T-helper 2 cell (primary cell): ENCODE data around the gene CXXC5.

Source experiments
- DNase-seq, 5 experiments: peaks; one replicate each; pipeline versions ENCODE4 v3.0.0 to v3.0.0-alpha.2; 2012 to 2022

The CXXC5 gene

DNA sequence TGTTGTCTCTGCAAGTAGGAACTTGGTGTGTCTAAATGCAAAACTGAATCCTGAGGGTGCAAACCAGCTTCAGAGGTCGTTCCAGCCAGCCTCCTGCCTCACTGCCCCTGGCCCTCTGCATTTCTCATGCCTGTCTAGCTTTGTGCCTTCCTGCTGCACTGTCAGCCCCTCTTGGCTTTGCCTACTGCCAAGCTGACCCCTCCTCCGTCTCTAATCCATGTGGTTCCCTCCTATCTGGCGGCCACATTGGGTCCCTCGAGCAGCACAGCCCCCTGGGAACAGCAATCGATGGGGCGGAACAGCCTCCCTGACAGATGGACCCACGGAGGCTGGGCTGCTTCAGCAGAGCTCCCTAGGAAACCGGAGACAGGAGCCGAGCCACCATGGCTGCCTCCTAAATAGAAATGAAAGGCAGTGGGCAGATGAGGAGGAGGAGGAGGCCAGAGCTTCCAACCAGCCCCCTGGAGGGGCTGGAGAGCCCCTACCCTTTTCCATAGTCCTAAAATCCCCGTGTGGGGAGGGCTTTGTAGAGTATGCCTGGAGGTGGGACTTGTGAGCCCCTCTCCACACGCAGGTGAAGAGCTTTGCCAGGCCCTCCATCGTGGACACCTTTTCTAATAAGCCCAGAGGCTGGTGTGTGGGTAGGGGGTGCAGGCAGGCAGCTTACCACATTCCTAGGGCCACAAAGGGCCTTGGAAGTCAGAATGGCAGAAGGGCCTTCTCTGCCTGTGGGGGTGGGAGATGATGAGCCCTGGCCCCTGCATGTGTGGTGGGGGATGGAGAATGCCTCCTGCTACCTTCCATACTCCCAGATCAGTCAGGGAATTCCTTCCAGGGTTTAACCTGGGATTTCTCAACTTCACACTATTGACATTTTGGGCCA lies 9.2 kb upstream of the CXXC5 start:
- no peak for DNase-seq

DNA sequence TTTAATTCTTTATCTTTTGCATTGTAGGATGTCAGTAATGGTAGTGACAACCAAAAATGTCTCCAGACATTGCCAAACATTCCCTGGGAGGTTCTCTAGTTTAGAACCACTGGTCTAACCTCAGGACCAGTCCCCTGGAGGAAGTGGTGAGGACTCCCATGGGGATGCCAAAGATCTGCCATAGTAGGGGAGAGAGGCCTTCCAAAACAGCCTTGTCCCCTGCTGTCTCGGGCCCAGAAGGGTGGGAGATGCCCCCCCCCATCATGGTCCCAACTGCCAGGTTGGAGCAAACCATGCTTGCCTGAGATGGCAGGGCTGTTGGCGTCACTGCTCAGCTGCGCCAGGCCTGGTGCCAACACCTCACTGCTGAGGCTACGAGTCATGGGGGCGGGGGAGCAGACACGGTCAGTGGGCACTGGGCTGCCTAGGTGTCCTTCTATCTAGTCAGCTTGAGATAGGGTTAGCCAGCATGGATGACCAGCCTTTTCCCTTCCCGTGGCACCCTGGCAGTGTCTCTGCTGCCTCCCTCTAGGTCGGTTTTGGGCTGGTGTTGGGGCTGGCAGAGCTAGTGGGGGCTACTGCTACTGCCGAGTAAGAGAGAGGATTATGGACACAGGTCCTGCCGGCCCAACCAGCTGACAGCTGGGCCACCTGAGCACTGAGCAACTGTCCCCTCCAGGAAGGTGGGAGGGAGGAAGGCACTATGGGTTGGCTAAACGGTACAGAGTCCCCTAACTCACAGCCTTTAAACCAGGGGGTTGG lies 8.3 kb upstream of the CXXC5 start:
- no peak for DNase-seq

- no peak for DNase-seq
Observed at GRCh38 chr5:139640421-139641115, 7.6 kb upstream of the CXXC5 start.

DNA sequence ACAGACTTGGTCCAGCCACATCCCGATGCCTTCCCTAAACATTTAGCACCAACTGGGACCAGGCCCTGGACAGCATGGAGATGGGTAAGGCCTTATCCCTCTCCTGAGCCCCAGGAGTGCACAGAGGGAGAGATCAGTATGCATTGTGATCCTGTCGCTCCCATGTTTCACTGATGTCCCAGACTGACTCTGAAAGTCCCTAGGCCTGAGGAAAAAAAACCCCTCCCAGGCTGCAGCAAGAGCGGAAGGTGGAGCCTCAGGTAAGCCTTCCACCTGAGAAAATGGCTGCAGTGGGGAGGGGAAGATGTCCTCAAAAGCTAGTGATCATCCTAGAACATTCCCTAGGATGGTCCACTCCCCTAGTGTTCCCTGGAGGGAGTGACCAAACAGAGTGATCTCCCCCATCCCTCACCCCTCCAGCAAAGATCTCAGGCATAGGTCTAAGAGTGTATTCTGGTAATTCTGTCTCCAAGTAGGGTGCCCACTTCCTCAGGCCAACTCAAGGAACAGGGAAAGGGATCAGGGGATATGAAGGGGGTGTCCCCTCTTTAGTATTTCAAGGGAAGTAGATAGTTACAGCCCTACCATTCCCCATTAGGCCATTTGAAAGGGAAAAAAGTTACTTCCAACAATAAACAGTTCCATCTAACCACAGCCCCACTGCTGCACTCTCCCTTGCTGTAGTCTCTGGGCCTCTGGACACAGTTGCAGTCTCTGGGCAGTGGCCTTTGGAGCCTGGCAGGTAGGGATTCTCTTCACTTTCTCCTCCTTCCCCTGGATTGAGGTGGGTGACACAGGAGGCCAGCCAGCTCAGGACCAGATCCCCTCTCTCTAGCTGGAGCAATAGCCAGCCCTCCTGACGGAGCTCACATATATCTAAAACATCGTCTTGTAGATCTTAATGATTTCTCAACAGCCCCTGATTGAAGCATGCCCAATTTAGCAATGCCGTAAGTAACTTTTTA lies 6.8 kb upstream of the CXXC5 start:
- DNase-seq, result no peak

DNA sequence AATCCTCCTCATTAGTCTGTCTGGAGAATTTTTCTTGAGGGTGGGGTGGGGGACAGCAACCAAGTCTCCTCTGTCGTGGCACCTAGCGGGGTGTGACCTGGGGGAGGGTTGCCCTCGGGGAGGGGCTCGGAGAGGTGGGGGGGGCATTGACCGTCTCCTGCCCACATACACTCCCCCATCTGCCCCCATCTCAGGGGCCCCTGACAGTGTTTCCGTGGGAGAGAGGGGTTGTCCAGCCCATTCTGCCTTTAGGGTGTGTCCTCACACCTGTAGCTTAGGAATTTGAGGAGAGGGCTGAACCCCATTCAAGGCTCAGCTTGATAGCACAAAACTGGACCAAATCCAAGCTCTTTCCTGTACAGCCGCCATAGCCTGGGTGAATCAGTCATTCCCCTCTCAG lies 5.9 kb upstream of the CXXC5 start:
- no peak for DNase-seq

DNA sequence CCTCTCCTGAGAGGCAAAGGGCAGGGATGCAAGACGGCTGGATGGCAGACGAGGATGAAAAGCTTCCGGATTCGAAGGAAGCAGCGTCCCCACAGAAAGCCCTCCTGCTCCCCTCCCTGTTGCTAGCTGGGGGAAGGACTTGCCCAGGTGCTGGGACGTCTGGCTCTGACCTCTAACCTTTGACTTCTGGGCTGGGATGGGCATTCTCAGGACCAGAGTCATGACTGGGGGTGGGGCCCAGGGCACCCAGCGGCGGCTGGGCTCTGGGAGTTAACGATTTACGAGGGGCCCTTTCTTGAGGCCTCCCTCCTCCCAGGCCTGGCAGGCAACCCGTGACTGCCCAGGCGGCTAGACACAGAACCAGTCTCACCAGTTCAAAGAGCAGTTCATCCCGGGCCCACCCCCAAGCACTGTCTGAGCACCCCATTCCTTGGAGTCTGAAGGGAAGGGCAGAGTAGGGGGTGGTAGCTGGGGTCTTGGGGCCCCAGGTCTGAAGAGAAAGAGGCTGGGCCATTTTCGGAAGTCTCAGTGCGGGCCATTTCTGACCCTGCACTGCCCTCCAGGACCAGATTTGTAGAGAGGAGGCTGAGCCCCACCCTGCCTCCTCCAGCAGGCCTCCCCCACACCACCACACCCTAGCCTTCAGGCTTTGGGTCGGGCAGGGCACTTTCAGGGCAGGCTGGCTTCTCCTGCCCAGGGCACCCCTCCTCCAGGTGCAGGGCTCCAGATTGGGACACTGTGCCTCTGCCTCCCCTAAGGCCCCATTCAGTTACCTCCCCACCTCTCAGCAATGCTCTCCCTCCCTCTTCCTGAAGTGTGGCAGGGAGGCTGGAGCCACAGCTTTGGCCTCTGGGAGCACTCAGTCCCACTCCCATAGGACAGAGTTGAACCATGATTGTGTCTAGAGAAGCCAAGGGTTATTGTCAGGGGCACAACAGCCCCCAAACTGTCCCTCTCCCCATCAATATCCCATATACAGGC lies 5.0 kb upstream of the CXXC5 start:
- DNase-seq, result no peak

DNA sequence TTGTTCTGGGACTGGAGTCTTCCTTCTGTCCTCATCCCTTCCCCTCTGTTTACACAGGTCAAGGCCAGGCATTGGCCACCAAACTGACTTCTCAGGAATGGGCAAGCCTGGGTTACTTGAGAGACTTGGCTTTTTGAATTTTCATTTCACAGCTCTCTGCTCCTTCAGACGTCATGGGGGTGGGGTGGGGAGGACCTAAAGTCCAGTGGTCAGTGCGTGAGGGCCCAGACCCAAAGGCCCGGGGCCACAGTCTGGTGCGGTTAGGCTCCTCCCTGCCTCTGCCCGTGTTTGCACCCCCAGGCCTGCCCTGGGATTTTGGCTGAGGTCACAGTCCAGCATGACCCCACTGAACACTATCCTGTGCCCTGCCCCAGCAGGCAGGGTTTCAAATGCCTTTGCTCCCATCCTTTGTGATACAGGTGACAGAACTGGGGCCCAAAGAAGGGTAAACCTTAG lies 4.1 kb upstream of the CXXC5 start:
- DNase-seq, result no peak

GRCh38 chr5:139644646-139645429 lies 3.3 kb upstream of the CXXC5 start:
- DNase-seq, result no peak

DNA sequence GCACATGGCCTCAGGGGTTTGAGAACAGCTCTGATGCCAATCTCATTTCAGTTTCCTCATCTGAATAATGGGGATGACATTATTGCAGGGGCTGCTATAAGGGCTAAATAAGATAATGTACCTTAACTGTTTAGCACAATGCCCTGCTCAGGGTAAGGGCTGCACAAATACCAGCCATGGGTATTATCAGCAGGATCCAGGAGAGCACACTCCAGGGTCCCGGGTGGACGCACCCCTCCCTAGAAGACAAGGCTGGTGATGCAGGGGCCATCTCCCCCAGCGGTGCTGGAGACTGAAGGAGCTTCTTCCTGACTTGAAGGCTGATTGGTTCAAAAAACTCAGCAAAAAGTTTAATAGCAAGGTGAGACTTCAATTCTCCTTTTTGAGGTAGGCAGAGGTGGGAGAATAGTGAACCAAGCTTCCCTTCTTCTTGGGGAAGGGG lies 2.7 kb upstream of the CXXC5 start:
- DNase-seq, result no peak

- no peak for DNase-seq
Observed at GRCh38 chr5:139646111-139646510, 2.0 kb upstream of the CXXC5 start.

DNA sequence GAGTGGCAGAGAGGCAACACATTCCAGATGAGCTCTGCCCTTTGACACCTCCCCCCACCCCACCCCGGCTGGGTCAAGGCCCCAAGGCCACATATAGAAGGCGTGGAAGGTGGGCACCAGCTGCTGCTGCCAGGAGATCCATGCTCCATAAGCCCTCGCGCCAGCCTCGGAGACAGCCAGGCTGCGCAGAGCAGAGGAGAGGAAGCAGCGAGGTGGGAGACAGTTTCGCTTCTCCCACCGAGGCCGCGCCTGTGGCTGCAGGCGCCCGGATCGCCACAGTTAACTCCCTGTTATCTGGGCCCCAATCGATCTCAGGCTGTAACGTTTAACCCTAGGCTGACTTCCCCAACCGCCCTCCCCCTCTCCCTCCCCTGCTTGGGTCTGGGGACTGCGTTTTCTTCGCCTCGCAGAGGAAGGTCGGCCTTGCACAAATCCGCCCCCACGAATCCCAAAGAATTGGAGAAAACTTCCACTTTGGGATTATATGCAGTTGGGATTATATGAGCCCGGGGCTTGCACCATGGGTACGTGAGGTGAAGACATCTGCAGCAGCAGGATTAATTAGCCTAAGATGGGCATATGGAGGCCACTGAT lies 1.1 kb upstream of the CXXC5 start:
- no peak for DNase-seq

DNA sequence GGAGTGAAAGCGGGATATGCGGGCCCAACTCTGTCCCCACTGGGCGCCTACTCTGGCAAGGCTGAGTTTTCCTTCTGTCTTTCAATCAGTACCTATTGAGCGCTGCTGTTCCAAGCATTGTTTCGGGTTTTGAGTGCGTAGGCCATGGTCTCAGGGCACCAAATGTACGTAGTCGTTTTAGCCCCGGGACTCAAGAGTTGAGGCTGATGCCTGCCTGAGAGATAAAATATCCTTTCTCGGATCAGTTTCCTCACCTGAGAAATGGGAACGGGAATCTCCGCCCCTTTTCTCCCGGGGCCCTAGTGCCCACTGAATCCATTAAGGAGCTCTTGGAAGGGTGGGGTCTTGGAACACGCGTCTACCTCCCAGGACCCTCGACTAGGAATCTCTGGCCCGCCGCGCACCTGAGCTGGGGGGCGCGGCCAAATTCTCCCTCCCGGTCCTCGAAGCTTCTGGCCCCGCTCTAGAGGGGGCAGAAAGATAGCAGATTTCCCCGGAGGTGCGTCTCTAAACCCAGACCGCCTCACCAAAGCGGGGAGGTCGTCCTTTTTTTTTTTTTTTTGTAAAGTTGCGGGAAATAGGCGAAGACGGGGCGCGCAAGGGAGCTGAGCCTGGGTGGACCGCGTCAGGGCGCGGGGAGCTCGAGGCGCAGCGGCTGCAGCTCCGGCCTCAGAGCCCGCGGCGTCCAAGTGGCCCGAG lies 494 bp upstream of the CXXC5 start:
- DNase-seq, result no peak

DNA sequence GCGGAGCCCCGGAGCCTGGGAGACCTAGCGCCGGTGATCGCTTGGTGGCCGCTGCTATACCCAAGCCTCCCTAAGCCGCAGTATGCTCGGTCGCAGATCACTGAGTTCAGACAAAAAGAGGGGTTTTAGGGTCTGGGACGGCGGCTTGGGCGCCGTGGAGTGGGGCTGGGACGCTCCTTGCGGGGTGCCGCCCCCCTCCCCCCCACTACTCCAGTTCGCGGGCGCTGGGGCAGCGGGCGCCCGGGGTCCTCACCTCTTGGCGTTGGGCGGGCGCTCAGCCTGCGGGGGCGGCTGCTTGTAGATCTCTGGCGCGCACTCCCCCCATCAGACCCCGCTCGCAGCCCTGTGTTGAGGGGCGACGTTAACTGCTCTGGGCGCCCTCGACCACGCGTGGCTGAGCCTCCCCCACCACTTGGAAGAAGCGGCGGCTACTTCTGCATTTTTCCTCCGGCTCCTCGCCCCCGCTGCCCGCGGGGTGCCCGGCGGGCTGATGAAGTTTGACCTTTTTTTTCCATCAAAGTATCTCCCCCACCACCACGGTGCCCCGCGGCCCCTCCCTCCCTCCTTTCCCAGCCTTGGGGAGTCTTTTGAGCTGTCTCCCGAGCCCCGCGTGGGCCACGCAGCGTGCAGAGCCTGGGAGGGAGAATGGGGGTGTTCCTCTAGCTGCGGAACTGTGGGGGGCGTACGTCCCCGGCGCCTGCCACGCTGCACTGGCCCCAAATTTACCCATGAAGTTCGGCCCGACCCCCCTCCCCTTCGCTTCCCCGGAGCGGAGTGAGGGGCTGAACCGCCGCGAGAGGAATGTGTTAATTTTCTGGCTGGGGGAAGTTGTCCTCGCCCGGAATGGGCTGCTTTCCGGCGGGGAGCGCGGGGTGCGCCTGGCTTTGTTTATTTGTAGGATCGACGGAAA lies 1.2 kb downstream of the CXXC5 start:
- DNase-seq, result no peak

DNA sequence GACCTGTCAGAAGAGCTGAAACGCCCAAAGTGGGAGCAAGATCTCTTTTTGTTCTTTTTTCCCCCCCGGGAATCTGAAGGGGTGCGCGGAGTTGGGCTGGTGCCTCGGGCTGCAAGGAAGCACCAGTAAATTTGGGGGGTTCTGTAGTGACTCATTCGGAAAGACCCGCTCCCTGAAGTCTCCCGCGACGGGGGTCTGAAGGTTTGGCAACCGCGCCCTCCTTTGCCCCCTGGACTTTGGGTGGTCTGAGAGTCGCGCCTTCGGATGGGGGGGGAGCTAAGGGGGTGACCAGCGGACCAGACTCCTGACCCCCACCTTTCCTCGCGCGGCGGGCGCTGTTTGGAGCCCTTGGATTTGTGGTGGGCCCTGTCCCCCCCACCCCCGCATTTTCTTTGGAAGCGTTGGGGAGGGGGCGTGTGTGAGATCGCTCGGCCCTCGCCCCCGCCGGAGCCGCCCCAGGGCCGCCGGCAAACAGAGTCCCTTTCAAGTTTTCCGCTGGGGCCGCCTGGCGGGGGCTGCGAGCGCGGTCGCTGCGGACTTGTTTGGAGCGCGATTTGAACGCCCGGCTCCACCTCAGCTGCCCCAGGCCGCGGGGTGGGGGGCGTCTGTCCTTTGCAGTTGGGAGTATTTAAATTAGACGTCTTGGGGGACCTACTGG lies 2.0 kb downstream of the CXXC5 start:
- no peak for DNase-seq

GRCh38 chr5:139650689-139651042 lies 2.5 kb downstream of the CXXC5 start:
- DNase-seq, result no peak

DNA sequence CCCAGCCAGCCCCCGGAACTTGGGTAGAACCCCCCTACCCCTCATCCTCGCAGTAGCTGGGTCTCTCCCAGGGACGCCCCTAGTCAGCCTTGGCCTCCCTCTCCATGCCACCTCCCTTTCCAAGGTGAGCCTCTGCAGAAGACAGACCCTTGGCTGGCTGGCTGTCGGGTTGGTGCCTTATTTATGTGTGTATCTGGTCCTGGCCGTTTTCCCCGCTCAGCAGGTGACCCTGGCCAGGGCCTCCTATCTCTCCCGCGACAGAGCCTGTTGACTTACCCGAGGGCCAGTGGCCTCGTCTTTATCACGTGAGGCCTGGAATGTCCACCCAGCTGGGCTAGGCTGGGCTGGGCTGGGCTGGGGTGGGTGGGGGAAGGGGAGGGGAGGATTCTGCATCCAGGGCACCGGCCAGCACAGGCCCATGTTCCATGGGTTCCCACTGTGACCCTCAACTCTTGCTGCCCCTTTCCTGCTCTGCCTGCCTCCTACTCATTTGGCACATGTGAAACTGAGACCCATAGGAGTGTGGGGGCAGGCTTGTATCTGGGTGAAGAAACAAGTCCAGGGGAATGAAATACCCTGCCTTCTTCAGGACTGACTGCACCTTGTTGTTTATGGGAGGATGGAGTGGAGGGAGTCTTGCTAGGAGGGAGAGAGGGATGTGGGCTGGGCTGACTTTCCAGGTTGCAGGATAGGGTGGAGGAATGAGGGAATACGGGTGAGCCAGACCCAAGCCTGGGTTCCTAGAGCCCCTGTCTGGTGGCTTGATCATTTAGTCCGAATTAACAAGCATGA lies 3.1 kb downstream of the CXXC5 start:
- no peak for DNase-seq
